GM19372 (cell line): ENCODE results near the gene FNTB.
A peak's percentile ranks its signal among the peaks of the same experiment; 100 is the strongest.
"Not testable (repeated sequence)": the region's sequence is repeated elsewhere in the genome, so short reads cannot be mapped to it uniquely, and the experiment has no call there.

Experiments
- ATAC-seq: cut with Tn5 transposase; IDR thresholded peaks from one replicate; pipeline ENCODE4 v1.9.1; 2021; ENCODE audit warnings: mild to moderate bottlenecking, low read depth, moderate library complexity; ENCODE audit not compliant: unreplicated experiment

The FNTB gene

GRCh38 chr14:65077318-65077717 lies 90.6 kb downstream of the FNTB start:
- ATAC-seq: no peak

DNA sequence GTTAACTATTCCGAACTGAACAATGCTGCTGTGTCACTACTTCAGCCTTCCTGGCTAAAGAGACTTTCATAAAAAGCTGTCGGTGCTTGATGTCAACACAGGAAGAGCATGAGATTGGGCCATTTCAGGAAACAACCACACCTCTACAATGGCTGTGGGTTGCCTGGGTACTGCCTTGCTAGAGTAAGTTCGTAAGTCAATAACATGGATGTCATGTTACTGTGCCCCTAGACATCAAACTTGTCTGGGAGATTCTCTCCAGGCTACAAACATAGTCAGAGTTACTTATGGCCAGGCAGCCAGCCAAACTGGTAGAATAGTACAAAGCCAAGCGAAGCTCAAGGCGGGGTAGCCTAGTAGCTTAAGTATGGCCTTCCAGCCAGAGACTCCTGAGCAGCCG lies 92.5 kb downstream of the FNTB start:
- ATAC-seq: no peak

GRCh38 chr14:65079768-65080167 lies 93.1 kb downstream of the FNTB start:
- no peak for ATAC-seq

DNA sequence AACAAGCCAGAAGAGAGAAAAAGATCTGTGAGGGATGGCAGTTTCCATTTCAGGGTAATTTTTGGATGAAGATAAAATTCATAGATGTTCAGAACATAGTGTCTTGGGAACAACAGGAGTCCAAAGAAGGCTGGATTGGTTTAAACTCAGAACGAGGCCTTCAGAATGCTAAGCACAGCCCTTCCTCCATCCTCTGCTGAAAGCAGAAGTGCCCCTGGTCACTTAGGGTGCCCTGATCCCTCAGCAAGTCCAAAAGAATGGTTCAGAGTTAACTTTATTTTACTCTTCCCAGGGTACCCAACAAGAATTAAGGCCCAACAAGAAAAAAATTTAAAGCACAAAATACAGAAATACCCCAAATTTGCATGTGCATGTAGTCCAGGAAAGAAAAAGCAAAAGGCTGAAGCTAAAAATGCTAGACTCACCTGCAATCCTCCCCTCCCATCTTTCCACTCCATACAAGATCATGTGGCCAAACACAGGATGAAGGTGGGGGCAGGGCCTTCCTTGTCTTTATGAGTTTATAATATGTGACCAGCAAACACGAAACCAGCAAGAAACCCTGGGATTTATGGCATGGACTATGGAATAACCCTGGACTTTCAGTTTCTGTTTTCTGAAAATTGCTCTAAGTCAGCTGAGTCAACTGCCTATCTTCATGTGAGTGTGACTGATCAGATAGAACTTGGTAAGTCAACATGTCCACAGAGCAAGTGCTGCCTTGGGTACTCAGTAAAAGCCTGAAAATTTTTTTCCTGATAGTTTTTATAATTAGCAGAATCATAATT lies 94.5 kb downstream of the FNTB start:
- ATAC-seq: no peak

DNA sequence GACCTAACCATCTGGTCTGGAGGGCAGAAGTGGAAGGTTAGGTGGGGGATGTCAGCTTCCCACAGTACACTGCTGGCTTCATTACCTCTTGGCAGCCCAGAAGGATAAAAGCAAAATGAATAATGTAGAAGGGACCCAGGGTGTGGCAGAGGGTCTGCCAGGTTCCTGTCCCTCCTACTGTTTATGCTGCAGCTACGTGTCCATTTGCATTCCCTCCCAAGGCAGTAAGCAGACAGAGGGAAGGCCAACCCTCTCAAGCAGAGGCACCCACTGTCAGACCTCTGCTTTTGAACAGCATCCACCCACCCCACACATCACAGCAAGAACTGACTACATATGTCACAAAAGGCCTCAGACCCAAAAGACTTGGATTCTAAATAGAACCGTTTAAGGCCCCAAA lies 96.2 kb downstream of the FNTB start:
- ATAC-seq: no peak

- ATAC-seq: no peak
These were observed 98.1 kb downstream of the FNTB start for GRCh38 chr14:65084554-65085505.

GRCh38 chr14:65086686-65087085 lies 100.0 kb downstream of the FNTB start:
- ATAC-seq: not testable (repeated sequence)

GRCh38 chr14:65087835-65088234 lies 101.1 kb downstream of the FNTB start:
- ATAC-seq: not testable (repeated sequence)

GRCh38 chr14:65092349-65092748 lies 105.7 kb downstream of the FNTB start:
- ATAC-seq: no peak

- no peak for ATAC-seq
These were observed 109.0 kb downstream of the FNTB start for GRCh38 chr14:65095633-65096205.

DNA sequence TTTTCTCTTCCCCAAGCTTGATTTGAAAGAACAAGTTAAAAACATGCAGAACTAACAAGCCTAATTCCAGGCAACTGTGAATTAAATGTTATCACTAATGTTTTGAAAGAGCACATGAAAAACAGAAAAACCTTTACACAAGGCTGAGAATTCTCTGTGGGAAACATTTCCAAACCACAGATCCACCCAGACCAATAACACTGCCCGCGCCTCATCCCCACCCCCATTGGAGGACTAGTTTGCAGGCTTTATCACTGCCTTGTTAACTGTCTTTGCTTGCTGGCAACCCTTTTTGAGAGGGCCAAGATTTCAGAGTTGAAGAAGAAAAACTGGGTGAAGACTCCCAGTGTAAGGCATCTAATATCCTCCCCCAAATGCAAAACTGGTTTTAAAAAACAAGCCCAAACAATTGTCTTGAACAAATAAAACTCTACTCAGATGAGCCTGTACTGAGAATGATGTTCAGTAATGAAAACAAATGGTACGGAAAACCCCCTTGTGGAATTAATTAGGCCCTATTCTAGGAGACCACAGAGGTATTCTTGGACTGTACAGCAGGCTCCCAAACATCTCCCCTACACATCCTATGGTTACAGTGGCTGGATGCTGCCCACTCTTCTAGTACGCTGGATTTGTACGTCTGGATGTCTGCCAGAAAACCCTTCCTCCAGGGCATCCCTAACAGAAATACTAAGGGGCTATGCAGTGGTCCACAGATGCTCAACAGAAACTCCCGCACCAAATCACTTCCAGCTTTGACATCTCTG lies 109.8 kb downstream of the FNTB start:
- no peak for ATAC-seq

DNA sequence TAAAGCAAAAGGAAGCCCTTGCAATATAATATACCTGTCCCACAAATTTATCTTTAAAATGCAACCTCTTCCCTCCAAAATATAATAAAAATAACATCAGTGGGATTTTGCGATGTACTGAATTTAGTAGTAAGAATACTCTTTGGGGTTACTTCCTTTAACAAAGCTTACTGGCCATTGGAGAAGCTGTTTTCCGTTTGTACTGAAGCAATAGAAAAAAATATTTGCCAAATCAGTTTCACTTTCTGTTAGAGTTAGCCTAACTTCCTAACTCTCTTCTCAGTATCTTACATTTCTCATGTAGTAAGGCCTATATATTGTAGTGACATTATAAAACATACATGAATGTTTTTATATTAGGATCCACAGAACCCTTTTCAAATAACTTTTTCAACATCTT lies 111.9 kb downstream of the FNTB start:
- ATAC-seq: no peak

- ATAC-seq: no peak
These were observed 114.3 kb downstream of the FNTB start for GRCh38 chr14:65100922-65101541.

DNA sequence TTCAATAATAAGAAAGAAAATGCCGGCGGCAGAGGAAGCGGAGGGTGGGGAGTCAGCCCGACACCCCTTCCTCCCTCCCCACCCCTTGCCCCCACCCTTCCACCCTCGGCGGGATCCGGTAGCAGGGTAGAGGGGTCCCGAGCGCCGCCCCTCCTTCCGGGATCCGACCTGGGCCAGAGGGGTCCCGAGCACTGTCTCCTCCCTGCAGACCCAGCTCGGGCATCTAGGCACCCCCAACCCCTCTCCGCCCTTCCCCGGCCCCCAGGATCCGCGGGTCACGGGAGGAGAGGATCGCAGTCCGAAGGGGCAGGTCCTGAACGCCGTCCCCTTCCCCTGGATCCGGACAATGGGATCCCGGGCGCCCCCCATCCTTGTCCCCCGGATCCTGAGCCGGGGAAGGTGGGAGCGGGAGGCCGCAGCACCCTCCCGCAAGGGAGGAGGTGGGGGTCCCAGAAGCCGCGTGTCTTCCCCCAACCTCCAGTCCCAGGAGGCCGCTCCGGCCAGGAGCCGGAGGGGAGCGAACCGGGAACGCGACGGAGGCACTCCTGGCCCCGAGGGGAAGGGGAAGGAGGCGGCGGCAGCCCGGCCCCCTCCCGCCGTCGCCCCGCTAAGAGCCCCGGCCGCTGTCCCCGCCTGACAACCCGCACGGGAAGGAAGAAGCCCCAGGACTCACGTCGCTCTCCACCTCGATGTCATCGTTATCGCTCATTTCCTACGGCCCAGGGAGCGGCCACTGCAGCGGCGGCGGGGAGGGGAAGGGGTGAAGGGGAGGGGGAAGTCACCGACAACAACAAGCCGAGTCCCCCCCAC lies 115.1 kb downstream of the FNTB start:
- no peak for ATAC-seq

DNA sequence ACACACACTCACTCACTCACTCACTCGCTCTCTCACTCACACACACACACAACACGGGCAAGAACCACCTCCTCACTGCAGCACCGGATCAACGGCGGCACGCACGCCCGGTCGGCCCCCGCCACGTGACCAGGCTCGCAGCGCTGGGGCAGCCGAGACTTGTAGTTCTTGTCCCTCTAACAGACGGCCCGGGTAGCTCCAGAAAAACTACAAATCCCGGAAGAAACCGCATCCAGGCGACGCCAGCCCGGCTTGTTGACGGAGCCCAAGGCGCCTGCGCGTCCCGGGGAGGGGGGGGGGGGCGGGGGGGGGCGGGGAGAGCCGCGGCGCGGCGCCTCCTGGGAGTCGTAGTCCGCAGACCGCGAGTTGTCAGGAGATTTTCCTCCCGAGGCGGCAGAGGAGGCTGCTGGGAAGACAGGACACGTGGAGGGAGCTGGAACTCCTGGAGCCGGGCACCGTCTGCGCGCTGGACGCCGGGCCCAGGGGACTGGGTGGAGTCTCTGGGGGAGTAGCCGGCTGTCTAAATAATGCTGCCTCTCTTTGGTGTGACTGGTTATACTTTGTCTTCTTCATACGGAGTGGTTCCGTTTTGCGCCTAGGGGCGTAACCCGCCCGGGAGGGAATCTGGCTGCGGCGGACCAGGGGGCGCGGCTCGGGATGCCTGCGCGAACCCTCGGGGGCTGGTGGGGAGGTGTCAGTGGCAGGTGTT lies 115.9 kb downstream of the FNTB start, which contains the start of gene MAX:
TSS of gene MAX (minus strand) at position 77 of the 709 bp plus-strand sequence. CDS start 178 bp downstream, outside the sequence.
- peak; percentile 88 for ATAC-seq

DNA sequence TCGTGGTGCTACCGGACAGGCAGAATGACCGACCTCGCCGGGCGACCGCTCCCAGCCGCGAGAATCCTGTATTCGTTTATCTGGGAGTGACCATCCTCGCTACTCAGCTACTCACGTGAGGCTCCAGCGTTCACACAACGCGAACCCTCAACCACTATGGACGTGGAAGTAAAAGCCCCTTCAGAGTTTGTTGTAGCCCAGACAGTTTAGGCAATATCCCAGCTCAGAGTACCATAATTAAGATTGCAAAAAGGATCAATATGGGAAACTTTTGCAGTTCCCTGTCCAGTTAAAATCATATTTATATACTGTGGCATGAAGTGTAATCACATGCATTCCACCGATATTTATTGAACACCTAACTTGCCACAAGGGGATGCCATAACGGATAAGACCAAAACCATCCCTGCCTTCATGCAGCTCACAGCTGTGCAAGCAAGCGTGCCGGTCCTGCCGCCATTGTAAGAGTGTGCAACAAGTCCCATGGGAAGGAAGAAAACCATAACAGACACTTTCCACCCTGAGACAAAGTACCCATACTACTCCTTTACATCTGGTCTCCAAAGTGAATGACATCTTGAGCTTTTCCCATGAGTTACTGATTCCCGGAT lies 116.6 kb downstream of the FNTB start:
- no peak for ATAC-seq

GRCh38 chr14:65104791-65105190 lies 118.1 kb downstream of the FNTB start:
- ATAC-seq: no peak

- no peak for ATAC-seq
These were observed 119.6 kb downstream of the FNTB start for GRCh38 chr14:65106316-65106715.
